Activated T-cell treated with anti-CD3 and anti-CD28 coated beads for 1 hour (primary cell): ENCODE results near the gene NFE2L2.
"Not testable (repeated sequence)": the region's sequence is repeated elsewhere in the genome, so short reads cannot be mapped to it uniquely, and the experiment has no call there.

Experiments
- DNase-seq: peaks from one replicate; pipeline ENCODE4 v3.0.0-alpha.2; 2020; ENCODE audit warnings: low read depth

The NFE2L2 gene

GRCh38 chr2:177195194-177195593, 69.3 kb downstream of the NFE2L2 start:
- DNase-seq: no peak

- no peak for DNase-seq
Measured at GRCh38 chr2:177193240-177193639, 71.3 kb downstream of the NFE2L2 start.

- no peak for DNase-seq
Measured at GRCh38 chr2:177192788-177193187, 71.7 kb downstream of the NFE2L2 start.

GRCh38 chr2:177190941-177191340, 73.6 kb downstream of the NFE2L2 start:
- no peak for DNase-seq

GRCh38 chr2:177188482-177189469, 75.8 kb downstream of the NFE2L2 start:
- no peak for DNase-seq

GRCh38 chr2:177187631-177188312, 76.8 kb downstream of the NFE2L2 start:
- no peak for DNase-seq

- not testable (repeated sequence) for DNase-seq
Measured at GRCh38 chr2:177186038-177186437, 78.5 kb downstream of the NFE2L2 start.

GRCh38 chr2:177184606-177185005, 79.9 kb downstream of the NFE2L2 start:
- DNase-seq: no peak

GRCh38 chr2:177183860-177184259, 80.7 kb downstream of the NFE2L2 start:
- DNase-seq: no peak
